Osteocyte (in vitro differentiated cells): Measurements from ENCODE around the gene TMED6. TPM values are rescaled to one million over a fixed set of nuclear protein-coding genes. Genes with fewer than 3 reads are reported as not detected.

Experiments used
- DNase-seq: peaks from one replicate; pipeline ENCODE4 v3.0.0; 2021; ENCODE audit warnings: mixed read lengths; ENCODE audit not compliant: unreplicated experiment; ENCODE audit errors: extremely low spot score
- H3K27ac Mint-ChIP-seq: one replicate; pipeline ENCODE4 v1.8.0; 2021; ENCODE audit warnings: mild to moderate bottlenecking, mixed read lengths; ENCODE audit not compliant: unreplicated experiment
- H3K27me3 Mint-ChIP-seq: one replicate; pipeline ENCODE4 v1.8.0; 2021; ENCODE audit warnings: mixed read lengths; ENCODE audit not compliant: unreplicated experiment
- H3K36me3 Mint-ChIP-seq: one replicate; pipeline ENCODE4 v1.8.0; 2021; ENCODE audit warnings: mixed read lengths; ENCODE audit not compliant: unreplicated experiment
- H3K4me1 Mint-ChIP-seq: one replicate; pipeline ENCODE4 v1.8.0; 2021; ENCODE audit warnings: mixed read lengths; ENCODE audit not compliant: unreplicated experiment
- H3K4me3 Mint-ChIP-seq: one replicate; pipeline ENCODE4 v1.8.0; 2021; ENCODE audit warnings: mild to moderate bottlenecking, moderate library complexity, mixed read lengths; ENCODE audit not compliant: unreplicated experiment
- H3K9me3 Mint-ChIP-seq: one replicate; pipeline ENCODE4 v1.8.0; 2021; ENCODE audit warnings: mixed read lengths; ENCODE audit not compliant: unreplicated experiment
- CTCF ChIP-seq: fragments of 200-600 bp; sonication (generic); IDR thresholded peaks from 2 replicates; pipeline ENCODE4 v1.5.0; 2021; ENCODE audit warnings: antibody characterized with exemption, mild to moderate bottlenecking, moderate library complexity
- total RNA-seq: library from RNA; stranded (reverse); gene quantifications from 2 replicates; pipeline ENCODE4 v1.2.1, GENCODE V29; 2021

Gene TMED6
- total RNA-seq, 1 donor from 2014 or later, result 0.40 TPM

- Mint-ChIP-seq H3K4me3 (no peak overlapping the region), H3K4me1 (no peaks in the 10 kb centered on the region), H3K27ac (no peak overlapping the region), H3K36me3 (peaks cover 15% of the 10 kb centered on the region), H3K9me3 (no peaks in the 10 kb centered on the region), H3K27me3 (no peaks in the 10 kb centered on the region)
- no peak for DNase-seq
- no peak for TF ChIP-seq CTCF
Measured at GRCh38 chr16:69348222-69348621, 3.4 kb downstream of the TMED6 start.

GRCh38 chr16:69346683-69347082, 4.9 kb downstream of the TMED6 start:
- no peak for TF ChIP-seq CTCF
- no peak for DNase-seq
- H3K27ac Mint-ChIP-seq, result no peak overlapping the region
- no peaks in the 10 kb centered on the region for H3K27me3 Mint-ChIP-seq
- no peaks in the 10 kb centered on the region for H3K9me3 Mint-ChIP-seq
- H3K4me3 Mint-ChIP-seq, result no peak overlapping the region
- H3K36me3 Mint-ChIP-seq, result peaks cover 15% of the 10 kb centered on the region
- peaks cover under 1% of the 10 kb centered on the region for H3K4me1 Mint-ChIP-seq

GRCh38 chr16:69345923-69346322, 5.7 kb downstream of the TMED6 start:
- H3K4me3 Mint-ChIP-seq, result no peak overlapping the region
- no peak for TF ChIP-seq CTCF
- H3K27me3 Mint-ChIP-seq, result no peaks in the 10 kb centered on the region
- H3K9me3 Mint-ChIP-seq, result no peaks in the 10 kb centered on the region
- DNase-seq, result no peak
- no peak overlapping the region for H3K27ac Mint-ChIP-seq
- H3K36me3 Mint-ChIP-seq, result peaks cover 15% of the 10 kb centered on the region
- H3K4me1 Mint-ChIP-seq, result peaks cover 4% of the 10 kb centered on the region

GRCh38 chr16:69344171-69344570, 7.4 kb downstream of the TMED6 start:
- no peak overlapping the region for H3K4me3 Mint-ChIP-seq
- H3K27ac Mint-ChIP-seq, result no peak overlapping the region
- peaks cover 17% of the 10 kb centered on the region for H3K4me1 Mint-ChIP-seq
- no peak for DNase-seq
- no peaks in the 10 kb centered on the region for H3K9me3 Mint-ChIP-seq
- no peak for TF ChIP-seq CTCF
- H3K27me3 Mint-ChIP-seq, result no peaks in the 10 kb centered on the region
- H3K36me3 Mint-ChIP-seq, result peaks cover 15% of the 10 kb centered on the region

GRCh38 chr16:69340095-69340644, 11.4 kb downstream of the TMED6 start:
- H3K36me3 Mint-ChIP-seq, result peaks cover 15% of the 10 kb centered on the region
- H3K4me3 Mint-ChIP-seq, result peak overlapping the region; percentile 98
- peak overlapping the region; percentile 96 for H3K27ac Mint-ChIP-seq

More at GRCh38 chr16:69340095-69340644, 11.4 kb downstream of the TMED6 start:
- H3K27me3 Mint-ChIP-seq, result no peaks in the 10 kb centered on the region
- no peaks in the 10 kb centered on the region for H3K9me3 Mint-ChIP-seq
- DNase-seq, result no peak
- TF ChIP-seq CTCF, result no peak
- H3K4me1 Mint-ChIP-seq, result peaks cover 36% of the 10 kb centered on the region
